HTERT RPE-1 (cell line): ENCODE results near the gene CEP162.
"Not testable (repeated sequence)": the region's sequence is repeated elsewhere in the genome, so short reads cannot be mapped to it uniquely, and the experiment has no call there.

ENCODE experiments used
- in situ Hi-C: fragments of 300-500 bp; cut with MboI; formaldehyde crosslinking; loops from 4 replicates; pipeline ENCODE4 v1.14.3; 2020; ENCODE audit warnings: low sequenced_read_pairs

Gene CEP162, protein sequence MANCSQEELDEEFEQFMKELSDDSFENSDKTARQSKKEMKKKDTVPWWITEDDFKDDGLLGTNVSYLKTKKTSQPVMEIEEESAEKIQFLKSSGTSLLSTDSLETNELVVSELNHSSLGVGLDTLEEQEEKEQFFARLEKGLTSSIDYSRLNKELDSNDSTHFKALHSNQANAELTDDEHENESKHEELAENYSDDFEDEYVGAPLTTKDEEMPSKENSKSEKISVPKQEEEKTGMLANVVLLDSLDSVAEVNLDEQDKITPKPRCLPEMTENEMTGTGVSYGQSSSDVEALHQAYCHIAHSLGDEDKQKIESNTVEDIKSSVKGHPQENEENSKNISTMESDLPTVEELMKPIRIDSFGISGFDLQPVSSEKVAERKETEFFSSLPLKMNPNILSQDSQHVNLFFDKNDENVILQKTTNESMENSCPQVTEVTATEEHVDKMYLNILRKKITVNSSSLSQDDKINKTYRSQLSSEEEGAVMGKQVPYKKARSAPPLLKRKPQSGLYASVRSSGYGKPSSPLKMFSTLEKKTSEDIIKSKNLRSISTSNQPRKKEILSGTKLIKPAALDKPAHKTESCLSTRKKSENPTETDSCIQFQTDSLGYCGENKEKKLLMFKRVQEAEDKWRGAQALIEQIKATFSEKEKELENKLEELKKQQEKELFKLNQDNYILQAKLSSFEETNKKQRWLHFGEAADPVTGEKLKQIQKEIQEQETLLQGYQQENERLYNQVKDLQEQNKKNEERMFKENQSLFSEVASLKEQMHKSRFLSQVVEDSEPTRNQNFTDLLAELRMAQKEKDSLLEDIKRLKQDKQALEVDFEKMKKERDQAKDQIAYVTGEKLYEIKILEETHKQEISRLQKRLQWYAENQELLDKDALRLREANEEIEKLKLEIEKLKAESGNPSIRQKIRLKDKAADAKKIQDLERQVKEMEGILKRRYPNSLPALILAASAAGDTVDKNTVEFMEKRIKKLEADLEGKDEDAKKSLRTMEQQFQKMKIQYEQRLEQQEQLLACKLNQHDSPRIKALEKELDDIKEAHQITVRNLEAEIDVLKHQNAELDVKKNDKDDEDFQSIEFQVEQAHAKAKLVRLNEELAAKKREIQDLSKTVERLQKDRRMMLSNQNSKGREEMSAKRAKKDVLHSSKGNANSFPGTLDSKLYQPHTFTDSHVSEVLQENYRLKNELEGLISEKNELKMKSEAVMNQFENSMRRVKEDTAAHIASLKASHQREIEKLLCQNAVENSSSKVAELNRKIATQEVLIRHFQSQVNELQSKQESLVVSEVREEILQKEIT (N-terminal part only)

DNA sequence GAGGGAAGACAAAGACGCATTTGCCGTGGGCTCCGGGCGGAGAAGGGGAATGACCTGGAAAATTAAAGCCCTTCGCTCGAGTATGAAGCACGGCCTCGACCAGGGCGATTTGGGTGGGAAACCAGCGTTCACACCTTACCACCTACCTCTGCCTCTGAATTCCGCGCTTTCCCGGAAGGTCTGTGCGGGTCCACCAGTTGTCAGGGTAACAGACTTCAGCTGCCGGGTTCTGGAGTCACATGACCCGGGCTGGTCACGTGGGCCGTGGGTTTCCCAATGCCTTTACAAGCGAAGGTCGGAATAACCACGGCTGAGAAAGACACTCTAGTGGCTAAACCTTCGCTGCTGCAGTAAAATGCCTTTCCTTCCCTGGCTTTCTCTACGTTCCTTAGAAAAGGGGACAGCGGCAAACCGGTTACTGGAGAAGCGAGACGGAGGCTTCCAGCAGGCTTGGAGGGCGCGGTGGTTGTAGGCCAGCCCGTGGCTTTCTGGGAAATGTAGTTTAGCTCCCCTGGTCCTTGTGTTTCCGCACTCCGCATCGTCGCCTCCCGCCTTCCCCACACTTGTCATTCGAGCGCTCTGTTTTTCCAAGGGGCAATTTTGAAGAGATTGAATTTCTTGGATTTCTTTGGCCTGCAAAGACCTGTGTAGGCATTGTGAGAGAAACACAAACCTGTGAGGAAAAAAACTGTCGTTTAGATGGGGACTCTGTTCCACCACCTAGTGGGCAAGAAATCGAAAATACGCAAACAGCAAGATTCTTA, at the start of gene CEP162:
TSS of gene CEP162 (minus strand) at position 210 of the 764 bp plus-strand sequence. CDS start 1,250 bp downstream, outside the sequence.
- in situ Hi-C loops = no loop called here

DNA sequence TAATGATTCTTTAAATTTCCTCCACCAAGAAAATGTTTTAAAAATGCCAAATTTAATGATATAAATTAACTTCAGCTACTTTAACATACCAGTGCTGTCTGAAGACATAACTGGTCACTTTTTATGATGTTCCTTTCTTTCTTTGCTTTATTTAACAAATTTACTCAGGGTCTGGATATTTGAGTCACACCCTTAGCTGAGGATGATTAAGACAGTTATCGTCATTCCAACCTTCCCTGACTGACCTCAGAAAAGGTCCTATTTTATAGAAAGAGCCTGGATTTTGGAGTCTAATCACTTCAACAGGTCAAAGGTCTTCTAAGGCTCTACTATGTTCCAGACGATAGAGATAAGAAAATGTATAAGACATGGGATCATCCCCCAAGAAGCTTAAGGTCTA, 47.4 kb upstream of the CEP162 start:
- in situ Hi-C loops = no loop called here

DNA sequence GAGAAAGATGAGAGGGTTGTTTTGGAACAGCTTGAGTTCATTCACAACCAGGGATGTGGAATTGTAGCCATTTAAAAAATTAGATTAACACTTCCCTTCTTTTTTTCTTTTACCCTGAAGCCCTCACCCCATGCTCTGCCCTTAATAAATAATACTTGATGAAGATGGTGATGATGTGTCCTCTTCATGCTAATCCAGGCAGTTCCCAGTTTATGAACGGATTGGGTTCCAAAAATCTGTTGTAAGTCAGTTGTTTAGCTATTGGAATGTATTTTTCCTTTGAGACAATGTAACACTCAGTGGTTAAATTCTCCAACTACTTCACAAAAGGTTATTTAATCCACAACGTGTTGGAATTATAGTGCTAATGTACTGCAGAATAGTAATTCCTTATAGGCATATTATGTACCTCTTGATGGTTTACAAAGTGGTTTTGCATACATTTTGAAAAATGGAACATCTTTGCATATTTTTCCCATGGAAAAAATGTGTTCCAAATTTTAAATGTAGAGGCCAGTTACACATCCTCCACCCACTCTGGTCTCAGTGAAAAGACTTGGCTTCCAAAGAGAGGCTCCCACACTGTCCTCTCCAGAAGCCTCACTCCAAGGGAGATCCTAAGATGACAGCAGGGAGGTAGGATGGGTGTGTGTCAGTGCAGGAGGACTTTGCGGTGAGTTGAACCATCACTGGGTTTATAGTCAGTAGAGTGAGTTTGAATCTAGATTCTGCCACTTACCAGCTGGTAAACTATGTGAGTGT, 45.8 kb upstream of the CEP162 start:
- in situ Hi-C loops = no loop called here

DNA sequence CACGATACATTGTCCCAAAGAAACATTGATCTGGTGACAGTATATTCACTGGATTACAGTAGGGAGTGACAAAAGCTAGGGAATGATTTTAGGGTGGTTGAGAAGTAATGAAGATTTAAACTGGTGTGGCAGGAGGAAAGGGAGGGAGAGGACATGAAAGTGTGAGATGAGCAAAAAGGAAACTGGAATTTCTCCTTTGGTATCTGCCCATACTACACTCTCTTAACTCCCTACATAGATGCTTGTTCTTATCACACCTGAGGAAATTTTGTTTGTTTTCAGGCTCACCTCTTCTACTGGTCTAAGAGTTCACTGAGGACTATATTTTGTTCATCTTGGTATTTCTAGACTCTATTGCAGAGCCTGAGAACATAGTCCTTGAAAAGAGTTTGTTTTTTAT, 44.9 kb upstream of the CEP162 start:
- in situ Hi-C loops = no loop called here

DNA sequence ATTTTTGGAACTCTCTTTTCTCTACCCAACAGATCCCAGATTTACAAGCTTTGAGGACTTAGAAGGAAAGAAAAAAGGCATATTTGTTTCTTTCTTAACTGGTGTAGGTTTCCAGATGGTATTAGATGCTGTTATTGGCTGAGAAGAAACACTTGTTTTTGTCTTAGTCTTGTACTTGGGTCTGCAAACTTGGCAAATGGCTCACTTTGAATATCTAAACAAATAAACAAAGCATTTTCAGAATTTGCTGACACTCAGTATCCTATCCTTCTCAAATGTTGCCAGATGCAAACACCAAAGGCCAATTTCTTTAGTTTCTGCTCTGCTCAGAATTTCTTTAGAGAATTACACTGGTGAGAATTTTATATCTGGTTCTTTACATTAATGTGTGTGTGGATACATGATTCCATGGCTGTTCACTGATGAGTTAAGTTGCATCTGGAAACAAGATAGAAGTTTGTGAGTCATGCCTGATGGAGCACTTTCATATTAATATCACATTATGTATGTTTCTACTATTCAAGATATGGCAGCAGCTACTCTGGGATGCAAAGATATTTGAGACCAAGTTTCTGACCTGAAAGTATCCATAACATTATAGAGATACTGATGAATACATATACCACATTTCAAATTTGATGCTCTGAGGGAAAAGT, 43.7 kb upstream of the CEP162 start:
- in situ Hi-C loops = no loop called here

DNA sequence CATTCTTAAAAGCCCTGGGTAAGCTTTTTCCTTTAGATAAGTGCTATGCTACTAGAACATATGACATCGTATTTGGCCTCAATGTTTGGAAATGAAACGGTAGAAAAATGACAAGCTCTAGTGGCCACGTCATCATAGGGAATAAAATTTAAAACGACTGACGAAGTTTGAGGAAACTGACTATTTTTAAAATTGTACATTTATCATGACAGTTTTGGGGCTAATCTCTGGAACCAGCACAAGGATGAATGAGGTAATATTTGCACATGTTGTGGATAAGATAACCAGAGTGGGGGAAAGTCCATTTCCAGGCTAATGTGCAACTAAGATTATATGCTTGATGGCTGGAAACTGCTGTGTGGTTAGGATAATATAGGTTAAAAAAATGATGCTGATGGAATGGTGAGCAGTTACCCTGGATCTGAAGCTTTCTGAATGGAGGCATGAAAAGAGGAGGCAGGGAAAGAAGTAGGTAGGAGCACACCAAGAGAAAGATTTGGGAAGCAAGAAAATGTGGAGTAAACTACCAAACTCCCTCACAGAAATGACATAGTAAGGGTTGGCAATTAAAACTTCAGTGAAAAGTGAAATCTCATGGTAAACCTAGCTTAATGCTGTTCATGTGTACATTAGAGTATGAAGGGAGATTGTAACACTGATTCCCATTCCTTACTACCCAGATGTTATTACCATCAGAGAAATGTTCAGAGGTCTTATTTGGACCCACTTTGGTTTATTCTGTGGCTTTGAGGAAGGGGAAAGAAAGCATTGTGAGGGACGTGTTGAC, 42.7 kb upstream of the CEP162 start:
- in situ Hi-C loops = no loop called here

DNA sequence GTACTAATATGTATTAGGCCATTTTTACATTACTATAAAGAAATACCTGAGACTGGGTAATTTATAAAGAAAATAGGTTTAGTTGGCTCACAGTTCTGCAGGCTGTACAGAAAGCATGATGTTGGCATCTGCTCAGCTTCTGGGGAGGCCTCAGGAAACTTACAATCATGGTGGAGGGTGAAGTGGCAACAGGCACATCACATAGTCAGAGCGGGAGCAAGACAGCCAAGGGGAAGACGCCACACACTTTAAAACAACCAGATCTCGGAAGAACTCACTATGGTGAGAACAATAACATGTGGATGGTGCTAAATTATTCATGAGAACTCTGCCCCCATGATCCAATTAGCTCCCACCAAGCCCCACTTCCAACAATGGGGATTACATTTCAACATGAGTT, 41.3 kb upstream of the CEP162 start:
- in situ Hi-C loops = no loop called here

DNA sequence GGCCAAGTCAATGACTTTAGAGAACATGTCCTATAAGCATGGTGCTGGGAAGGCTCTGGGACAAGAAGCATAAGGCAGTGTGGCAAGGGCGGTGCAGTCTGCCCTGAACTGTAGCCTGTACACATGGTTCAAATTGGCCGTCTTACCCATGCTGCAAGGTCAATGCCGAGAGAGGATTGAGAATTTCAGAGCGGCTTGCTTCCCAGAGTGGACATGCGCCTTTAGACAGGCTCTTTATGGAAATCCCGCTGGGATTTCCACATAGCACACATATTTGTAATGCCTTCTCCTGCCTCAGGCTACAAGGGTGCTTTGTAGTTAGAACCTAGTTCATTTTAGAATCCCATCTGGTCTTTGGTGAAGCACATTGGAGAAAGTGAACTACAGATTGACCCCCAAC, 36.1 kb upstream of the CEP162 start:
- in situ Hi-C loops = no loop called here

DNA sequence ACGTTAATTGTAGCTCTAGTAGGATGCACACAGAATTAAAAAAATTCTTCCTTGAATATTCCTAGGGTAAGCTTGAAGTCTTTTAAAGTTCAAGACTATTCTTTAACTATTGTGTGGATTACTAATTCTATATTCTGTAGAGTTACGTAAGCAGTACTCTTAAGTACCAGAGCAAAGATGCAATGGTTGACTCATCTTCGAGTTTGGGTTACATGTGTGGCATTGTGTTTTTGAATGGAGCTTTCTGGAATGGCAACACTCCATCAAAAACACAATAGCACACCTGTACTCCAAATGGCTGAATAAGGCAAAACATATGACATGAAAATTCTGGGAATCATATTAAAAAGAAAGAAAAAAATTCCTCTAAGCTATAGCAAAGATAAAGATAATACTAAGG, 33.5 kb upstream of the CEP162 start:
- in situ Hi-C loops = no loop called here

DNA sequence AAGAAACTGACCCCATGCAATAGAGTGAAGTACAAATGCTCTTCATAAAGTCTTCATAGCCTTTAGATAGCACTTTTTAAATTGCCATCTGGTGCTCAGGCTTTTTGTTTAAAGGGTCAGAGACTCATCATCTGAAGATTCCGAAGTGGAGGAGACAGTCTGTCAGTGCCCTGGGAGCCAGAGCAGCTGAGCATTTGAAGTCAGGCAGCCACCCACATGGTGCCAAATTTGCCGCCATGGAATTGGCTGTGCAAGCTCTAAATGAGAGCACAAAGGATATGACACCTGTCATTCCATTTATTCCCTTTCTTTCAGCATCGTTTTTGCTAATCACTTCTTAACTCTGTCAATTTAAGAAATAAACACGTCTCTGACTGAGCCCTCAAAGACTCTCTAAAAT, 32.8 kb upstream of the CEP162 start:
- in situ Hi-C loops = no loop called here

DNA sequence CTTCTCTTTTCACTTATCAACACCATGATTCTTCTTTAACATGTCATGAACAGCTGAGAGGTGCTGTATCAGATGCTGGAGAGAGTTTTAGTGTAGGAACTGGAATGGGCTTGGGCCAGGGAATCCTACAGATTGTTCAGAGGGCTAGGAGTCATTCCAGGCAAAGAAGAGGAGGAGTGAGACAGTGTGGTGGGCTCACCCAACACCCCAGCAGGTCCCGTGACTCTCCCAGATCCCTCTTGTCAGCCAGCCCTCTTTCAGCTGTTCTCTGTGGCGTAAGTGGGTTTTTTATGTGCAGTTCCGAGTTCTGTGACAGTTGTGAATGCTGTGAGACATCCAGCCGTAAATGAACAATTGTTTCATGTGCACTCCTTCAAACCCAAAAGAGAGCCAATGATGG, 31.4 kb upstream of the CEP162 start:
- in situ Hi-C loops = no loop called here

DNA sequence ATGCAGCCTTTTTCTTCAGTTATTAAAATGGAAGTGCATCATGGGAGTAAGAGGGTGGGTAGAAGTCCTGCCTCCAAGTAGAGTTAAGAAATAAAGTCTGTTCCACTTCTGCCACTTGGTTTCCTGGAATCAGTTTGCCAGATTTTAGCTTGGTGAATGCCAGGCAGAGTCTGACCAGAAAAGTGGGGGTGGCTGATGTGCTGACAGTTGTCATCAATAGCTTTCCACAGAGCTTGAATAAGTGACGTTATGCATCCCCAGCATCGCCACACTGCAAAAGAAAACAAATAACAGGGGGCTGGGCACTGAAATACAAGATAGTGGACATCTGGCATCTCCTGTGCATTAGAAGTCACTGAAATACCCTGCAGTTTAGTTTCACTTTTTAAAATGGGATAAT, 30.8 kb upstream of the CEP162 start:
- in situ Hi-C loops = no loop called here

DNA sequence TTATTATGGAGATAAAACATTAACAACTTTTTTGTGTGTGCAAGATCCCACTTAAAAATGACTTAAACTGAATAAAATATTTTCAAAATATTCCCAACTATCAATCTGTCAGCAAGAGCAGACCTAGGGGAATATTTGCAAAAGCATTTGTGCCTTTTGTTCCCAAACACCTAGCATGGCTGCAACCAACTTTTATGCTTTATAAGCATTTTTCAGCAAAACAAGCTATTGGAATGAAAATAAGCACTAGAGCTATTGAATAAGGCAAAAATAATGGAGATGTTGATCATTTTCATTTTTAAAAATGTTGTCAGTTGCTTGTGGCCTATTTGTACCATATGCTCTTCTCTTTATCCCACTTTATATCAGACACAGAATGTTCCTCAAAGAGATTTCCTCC, 28.2 kb upstream of the CEP162 start:
- in situ Hi-C loops = no loop called here

DNA sequence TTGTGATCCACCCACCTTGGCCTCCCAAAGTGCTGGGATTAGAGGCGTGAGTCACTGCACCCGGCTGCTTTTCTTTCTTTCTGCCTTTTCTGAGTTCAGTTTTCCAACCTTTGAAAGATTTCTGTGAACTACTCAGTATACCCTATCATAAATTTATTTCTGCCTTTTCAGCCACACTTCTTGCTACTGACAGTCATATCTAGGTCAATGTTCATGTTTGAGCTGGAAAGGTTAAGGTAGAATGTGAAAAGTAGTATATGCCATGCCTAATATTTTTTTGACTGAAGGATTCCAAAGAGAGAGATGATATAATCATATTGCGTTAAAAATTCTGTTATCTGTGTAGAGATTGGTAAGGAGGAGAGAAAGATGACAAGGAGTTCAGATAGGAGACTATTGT, 25.9 kb upstream of the CEP162 start:
- in situ Hi-C loops = no loop called here

DNA sequence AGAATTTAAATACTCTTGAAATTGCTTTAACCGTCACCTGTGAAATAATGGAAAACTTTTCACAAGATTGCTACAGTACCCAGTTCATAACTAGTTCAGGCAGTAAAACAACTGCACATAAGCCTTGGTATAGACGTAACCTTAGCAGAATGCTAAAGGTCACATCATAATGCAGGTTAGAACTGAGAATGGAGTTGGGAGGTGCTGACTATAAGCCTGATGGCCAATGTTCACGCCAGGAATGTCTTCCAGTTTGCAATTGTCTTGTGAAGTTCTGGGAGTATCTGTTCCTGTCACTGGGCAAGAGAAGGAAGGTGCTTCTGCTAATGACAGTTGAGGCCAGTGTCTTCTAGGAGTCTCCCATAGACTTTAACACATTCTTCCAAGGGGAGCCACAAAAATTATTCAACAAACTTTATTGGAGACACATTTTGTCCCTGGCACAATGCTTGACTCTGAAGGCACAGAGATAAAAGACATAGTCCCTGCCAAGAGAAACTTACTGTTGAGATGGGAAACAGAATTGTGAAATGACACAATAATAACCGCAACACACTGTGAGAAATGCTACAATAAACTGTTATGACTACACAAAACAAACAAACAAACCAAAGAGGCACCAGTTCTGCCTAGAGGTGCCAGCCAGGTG, 24.6 kb upstream of the CEP162 start:
- in situ Hi-C loops = no loop called here

DNA sequence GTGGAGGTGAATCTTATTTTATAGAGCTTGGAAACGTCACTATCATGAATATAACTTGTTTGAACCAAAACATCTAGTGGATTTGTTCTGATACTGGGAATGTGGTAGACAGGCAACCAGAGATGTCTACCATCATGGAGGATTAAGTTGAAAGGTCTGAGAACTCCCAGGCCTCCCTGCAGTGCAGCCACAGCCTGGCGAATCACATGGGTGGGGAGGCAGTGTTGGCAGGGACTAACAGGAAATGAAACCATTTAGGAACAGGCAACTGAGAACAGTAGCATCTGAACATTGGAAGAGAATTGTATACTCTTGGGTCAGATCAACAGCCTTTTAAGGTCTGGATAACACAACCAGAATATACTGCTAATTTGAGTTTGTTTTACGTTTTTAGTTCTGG, 22.3 kb upstream of the CEP162 start:
- in situ Hi-C loops = no loop called here

DNA sequence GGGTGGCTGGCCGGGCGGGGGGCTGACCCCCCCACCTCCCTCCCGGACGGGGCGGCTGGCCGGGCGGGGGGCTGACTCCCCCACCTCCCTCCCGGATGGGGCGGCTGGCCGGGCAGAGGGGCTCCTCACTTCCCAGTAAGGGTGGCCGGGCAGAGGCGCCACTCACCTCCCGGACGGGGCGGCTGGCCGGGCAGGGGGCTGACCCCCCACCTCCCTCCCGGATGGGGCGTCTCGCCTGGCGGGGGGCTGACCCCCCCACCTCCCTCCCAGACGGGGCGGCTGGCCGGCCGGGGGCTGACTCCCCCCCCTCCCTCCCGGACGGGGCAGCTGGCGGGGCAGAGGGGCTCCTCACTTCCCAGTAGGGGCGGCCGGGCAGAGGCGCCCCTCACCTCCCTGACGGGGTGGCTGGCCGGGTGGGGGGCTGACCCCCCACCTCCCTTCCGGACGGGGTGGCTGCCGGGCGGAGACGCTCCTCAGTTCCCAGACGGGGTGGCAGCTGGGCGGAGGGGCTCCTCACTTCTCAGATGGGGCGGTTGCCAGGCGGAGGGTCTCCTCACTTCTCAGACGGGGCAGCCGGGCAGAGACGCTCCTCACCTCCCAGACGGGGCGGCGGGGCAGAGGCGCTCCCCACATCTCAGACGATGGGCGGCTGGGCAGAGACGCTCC, 17.1 kb upstream of the CEP162 start:
- in situ Hi-C loops = not testable (repeated sequence)
